Transverse colon (tissue), 4 donors: ENCODE measurements around the gene NRP1. TPM values are rescaled to one million over a fixed set of nuclear protein-coding genes. Genes with fewer than 3 reads are reported as not detected.

Experiments
- DNase-seq: peaks from one replicate; pipeline ENCODE4 v3.0.0-alpha.2; 2019
- H3K27ac ChIP-seq, 4 donors: fragments of 200-600 bp; sonication (generic); 2 replicates each; pipeline ENCODE4 v1.5.1; 2016 to 2018; ENCODE audit warnings: inconsistent platforms in 4 of 4
- H3K27me3 ChIP-seq: fragments of 200-600 bp; sonication (generic); 2 replicates; pipeline ENCODE4 v1.5.1; 2017; ENCODE audit warnings: inconsistent platforms
- H3K36me3 ChIP-seq, 4 donors: fragments of 200-600 bp; sonication (generic); 2 replicates each; pipeline ENCODE4 v1.5.1; 2017 to 2019; ENCODE audit warnings: inconsistent platforms in 4 of 4
- H3K4me1 ChIP-seq, 4 donors: fragments of 200-600 bp; sonication (generic); 2 replicates each; pipeline ENCODE4 v1.5.1; 2017 to 2020; ENCODE audit warnings: inconsistent platforms in 4 of 4
- H3K4me3 ChIP-seq, 4 donors: fragments of 200-600 bp; sonication (generic); 1 replicate in 1 of 4; 2 replicates in 3 of 4; pipeline versions ENCODE4 v1.5.1 to v1.6.1; 2017 to 2019; ENCODE audit warnings: inconsistent platforms in 4 of 4
- H3K9me3 ChIP-seq, 2 donors: fragments of 200-600 bp; sonication (generic); 2 replicates each; pipeline ENCODE4 v1.5.1; 2017 to 2019; ENCODE audit warnings: inconsistent platforms in 2 of 2
- EP300 ChIP-seq: sonication (generic); formaldehyde crosslinking; IDR thresholded peaks from one replicate; pipeline ENCODE4 v1.6.1; 2017; ENCODE audit warnings: antibody characterized with exemption, low read depth
- POLR2A ChIP-seq: fragments of 450-650 bp; IDR thresholded peaks from one replicate; pipeline ENCODE4 v1.6.1; 2016; ENCODE audit warnings: antibody characterized with exemption, mild to moderate bottlenecking, moderate library complexity
- POLR2AphosphoS5 ChIP-seq, 3 donors: sonication (generic); formaldehyde crosslinking; IDR thresholded peaks; one replicate each; pipeline ENCODE4 v1.6.1; 2016; ENCODE audit warnings: antibody characterized with exemption in 3 of 3
- WGBS, 2 donors: methylation state at CpG; one replicate each; pipeline ENCODE4 v1.1.5; 2018; ENCODE audit warnings: low coverage in 1 of 2; 5-methylcytosine and 5-hydroxymethylcytosine counted together
- in situ Hi-C, 4 donors: fragments of 200-750 bp; cut with MboI; loops; one replicate each; pipeline versions ENCODE4 v1.15.0 to v1.15.1; 2017; ENCODE audit warnings: low sequenced_read_pairs in 3 of 4, low pct_ligation_motif_present in 1 of 4, low pct_unique_long_range_greater_than_20kb in 1 of 4
- intact Hi-C: fragments of 100-400 bp; cut with DNase I; formaldehyde crosslinking; loops from one replicate; pipeline ENCODE4 v1.15.1; 2023; ENCODE audit warnings: low total_unique reads
- total RNA-seq, 4 donors: library from RNA; depleted of rRNA; stranded (reverse); fragments of >200 nt; gene quantifications; one replicate each; pipeline ENCODE4 v1.1.0, GENCODE V29; 2016
- TF ChIP-seq, protein P1 (sequence below), 5 experiments: fragments of 200-600 bp in 3 of 5; fragments of 450-650 bp in 2 of 5; sonication (generic) in 3 of 5; IDR thresholded peaks; 1 replicate in 2 of 5; 2 replicates in 3 of 5; pipeline ENCODE4 v1.5.1; 2016 to 2017; ENCODE audit warnings: antibody characterized with exemption in 5 of 5, inconsistent platforms in 3 of 5, mild to moderate bottlenecking in 2 of 5, moderate library complexity in 1 of 5

NRP1 gene
- total RNA-seq, 4 donors from 2014 or later, result 14.1 to 35.5 (median 19.5) TPM

DNA sequence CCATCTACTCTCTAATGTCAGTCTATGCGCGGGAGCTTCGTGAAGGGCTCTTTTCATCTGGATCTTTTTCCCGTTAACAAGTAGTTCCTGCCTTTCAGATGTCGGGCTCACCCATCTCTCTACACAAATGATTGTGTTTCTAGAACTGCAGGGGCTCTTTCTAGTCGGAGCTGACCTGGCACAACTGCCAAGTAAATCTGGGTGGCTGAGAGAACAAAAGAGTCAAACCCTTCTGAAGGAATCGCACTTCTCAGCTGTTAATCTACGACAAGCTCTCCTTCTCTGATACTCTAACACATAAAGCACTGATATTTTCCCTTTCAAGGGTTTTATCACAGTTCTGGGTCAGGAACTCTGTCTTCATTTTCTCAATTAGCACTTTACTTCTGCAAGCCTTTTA, 144.7 kb downstream of the NRP1 start:
- H3K4me3 ChIP-seq, result no peak overlapping the region

DNA sequence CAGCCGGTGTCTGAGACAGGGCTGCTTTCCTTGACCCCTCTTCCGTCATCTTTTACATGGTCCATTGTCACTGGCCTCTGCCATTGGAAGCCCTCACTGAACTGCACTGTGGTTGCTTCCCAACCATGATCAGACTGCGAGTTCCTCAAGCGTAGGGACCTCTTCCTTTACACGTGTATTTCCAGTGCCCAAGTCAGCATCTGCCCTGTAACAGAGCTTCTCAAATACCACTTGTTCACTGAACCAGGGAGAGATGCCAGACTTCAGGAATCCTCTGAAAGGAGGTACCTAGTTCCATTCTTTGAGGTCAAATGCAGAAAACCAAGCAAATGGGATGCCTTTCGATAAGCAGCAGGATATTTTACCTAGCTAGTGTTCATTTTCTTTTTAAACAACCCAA, 145.1 kb downstream of the NRP1 start:
- no peaks in the 10 kb centered on the region for H3K9me3 ChIP-seq
- 87 to 92% methylated on average over 6 of the region's 6 CpGs for WGBS, 2 donors
- H3K27me3 ChIP-seq, result no peaks in the 10 kb centered on the region
- no peak for DNase-seq
- no peak for TF ChIP-seq EP300
- no peak for TF ChIP-seq POLR2AphosphoS5 (IDR thresholded peaks at IDR 0.05)
- TF ChIP-seq, protein P1, sequence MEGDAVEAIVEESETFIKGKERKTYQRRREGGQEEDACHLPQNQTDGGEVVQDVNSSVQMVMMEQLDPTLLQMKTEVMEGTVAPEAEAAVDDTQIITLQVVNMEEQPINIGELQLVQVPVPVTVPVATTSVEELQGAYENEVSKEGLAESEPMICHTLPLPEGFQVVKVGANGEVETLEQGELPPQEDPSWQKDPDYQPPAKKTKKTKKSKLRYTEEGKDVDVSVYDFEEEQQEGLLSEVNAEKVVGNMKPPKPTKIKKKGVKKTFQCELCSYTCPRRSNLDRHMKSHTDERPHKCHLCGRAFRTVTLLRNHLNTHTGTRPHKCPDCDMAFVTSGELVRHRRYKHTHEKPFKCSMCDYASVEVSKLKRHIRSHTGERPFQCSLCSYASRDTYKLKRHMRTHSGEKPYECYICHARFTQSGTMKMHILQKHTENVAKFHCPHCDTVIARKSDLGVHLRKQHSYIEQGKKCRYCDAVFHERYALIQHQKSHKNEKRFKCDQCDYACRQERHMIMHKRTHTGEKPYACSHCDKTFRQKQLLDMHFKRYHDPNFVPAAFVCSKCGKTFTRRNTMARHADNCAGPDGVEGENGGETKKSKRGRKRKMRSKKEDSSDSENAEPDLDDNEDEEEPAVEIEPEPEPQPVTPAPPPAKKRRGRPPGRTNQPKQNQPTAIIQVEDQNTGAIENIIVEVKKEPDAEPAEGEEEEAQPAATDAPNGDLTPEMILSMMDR (IDR thresholded peaks at IDR 0.05), result no peak
- no peak for TF ChIP-seq POLR2A
- in situ Hi-C loops, result loop anchor here in 3 of 4 donors (25.0 kb wide), 1 partner anchor 1448 kb away; no protein-coding TSS in a partner anchor
- peaks cover 0 to 11% (median 7%) of the 10 kb centered on the region in 4 donors for H3K4me1 ChIP-seq
- intact Hi-C loops, result no loop called here
- no peaks in the 10 kb centered on the region for H3K36me3 ChIP-seq
- no peak overlapping the region for H3K27ac ChIP-seq
- no peak overlapping the region for H3K4me3 ChIP-seq

More for the DNA sequence above, 144.7 kb downstream of the NRP1 start:
- intact Hi-C loops (loop anchor here (5.0 kb wide), 1 partner anchor 132 kb away; no protein-coding TSS in a partner anchor), in situ Hi-C loops (loop anchor here (10.0 to 25.0 kb wide), 2 partner anchors 135 to 1447 kb away; no protein-coding TSS in a partner anchor)
- no peaks in the 10 kb centered on the region for H3K9me3 ChIP-seq
- no peaks in the 10 kb centered on the region for H3K27me3 ChIP-seq
- DNase-seq, result no peak
- H3K4me1 ChIP-seq, result peaks cover 0 to 16% (median 7%) of the 10 kb centered on the region in 4 donors
- 63 to 89% methylated on average over 4 to 8 of the region's 8 CpGs for WGBS, 2 donors
- TF ChIP-seq POLR2A (no peak), POLR2AphosphoS5 (IDR thresholded peaks at IDR 0.05) (no peak), EP300 (no peak)
- TF ChIP-seq, protein P1 (IDR thresholded peaks at IDR 0.05), result no peak
- H3K36me3 ChIP-seq, result no peaks in the 10 kb centered on the region
- H3K27ac ChIP-seq, result no peak overlapping the region

DNA sequence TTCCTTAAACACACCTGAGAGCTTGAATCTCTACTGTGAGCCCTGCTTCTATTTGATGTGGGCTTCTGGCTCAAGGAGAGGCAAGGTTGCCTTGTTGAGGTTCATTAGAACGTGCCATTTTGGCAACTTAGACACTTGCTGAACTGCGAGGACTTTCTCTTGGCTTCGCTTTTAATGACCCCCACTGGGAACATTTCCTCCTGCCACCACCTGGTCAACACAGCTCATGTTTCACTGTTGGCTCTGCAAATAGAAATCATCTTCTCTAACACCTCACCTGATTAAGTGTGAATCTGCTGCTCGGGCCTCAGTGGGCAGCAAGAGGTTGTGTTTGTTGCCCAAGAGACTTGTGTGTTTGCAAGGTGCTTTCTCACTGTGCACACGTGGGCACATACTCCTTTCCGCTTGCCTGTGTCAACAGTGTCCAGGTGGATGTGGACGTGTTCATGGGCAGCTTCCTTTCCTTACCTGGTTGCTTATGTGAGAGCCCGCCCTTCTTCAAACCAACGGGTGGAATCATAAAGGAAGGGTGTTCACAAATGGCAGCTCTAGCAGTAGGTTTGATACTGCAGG, 147.0 kb downstream of the NRP1 start:
- intact Hi-C loops, result no loop called here
- in situ Hi-C loops, result loop anchor here in 3 of 4 donors (25.0 kb wide), 1 partner anchor 1450 kb away; no protein-coding TSS in a partner anchor
- whole genome bisulfite sequencing, 2 donors, result 79 to 97% methylated on average over 5 to 9 of the region's 9 CpGs

DNA sequence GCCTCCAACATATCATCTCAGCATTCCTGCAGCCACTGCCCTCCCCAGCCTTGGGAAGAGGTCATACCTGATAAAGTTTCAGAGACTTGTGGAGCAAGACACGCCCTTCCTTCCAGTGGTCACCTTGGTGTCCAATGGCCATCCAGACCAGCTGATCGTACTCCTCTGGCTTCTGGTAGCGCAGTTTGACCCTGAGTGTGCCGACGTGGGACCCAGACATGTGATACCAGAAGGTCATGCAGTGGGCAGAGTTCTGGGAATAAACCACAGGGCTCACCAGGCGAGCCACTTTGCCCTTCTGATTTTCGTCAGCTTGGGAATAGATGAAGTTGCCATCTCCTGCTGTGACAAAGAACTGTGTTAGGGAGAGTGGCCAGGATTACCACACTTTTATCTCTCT, 148.3 kb downstream of the NRP1 start:
- Histone ChIP-seq H3K27ac (no peak overlapping the region), H3K36me3 (no peaks in the 10 kb centered on the region), H3K4me3 (no peak overlapping the region), H3K9me3 (no peaks in the 10 kb centered on the region), H3K27me3 (no peaks in the 10 kb centered on the region), H3K4me1 (no peaks in the 10 kb centered on the region)
- in situ Hi-C loops (loop anchor here in 3 of 4 donors (25.0 kb wide), 1 partner anchor 1451 kb away; no protein-coding TSS in a partner anchor), intact Hi-C loops (no loop called here)
- 84% methylated on average over 7 of the region's 7 CpGs; no CpG with 5 or more reads in 1 of the 2 donors for WGBS, 2 donors
- no peak for TF ChIP-seq POLR2AphosphoS5 (IDR thresholded peaks at IDR 0.05)
- no peak for TF ChIP-seq EP300
- TF ChIP-seq POLR2A, result no peak
- TF ChIP-seq, protein P1 (IDR thresholded peaks at IDR 0.05), result no peak
- DNase-seq, result no peak

More for the DNA sequence above, 147.0 kb downstream of the NRP1 start:
- Histone ChIP-seq H3K4me3 (no peak overlapping the region), H3K4me1 (no peaks in the 10 kb centered on the region), H3K27ac (no peak overlapping the region), H3K36me3 (no peaks in the 10 kb centered on the region), H3K9me3 (no peaks in the 10 kb centered on the region), H3K27me3 (no peaks in the 10 kb centered on the region)
- DNase-seq, result no peak
- TF ChIP-seq, protein P1 (IDR thresholded peaks at IDR 0.05), result no peak
- TF ChIP-seq EP300 (no peak), POLR2A (no peak), POLR2AphosphoS5 (IDR thresholded peaks at IDR 0.05) (no peak)
